ENCODE results near the gene ZNF282.

The ZNF282 gene

DNA sequence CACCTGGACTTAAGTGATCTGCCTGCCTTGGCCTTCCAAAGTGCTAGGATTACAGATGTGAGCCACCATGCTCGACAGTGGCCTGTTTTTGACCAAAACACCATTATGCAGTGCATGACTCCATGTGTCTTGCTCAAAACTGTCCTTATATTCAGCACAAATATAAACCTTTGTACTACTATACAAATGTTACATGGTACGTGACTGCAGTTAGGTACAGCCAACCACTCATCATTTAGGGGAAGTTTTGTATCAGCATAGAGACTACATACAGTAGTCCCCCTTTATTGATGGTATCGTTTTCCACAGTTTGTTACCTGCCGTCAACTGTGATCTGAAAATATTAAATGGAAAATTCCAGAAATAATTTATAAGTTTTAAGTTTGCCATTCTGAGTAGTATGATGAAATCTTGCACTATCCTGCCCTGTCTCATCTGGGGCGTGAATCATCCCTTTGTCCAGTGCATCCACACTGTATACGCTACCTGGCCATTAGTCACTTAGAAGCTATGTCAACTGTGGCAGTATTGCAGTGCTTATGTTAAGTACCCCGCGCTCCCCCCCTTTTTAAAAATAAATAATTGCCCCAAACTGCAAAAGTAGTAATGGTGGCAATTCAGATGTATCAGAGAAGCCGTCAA is 23.3 kb upstream of the ZNF282 start:
- ATAC-seq: no peak
- TF ChIP-seq ZNF565 (CRISPR knock-in tag; conservative IDR thresholded peaks at IDR 0.05; ENCODE audit: low read depth) (no peak), SNAI2 (CRISPR knock-in tag; IDR thresholded peaks at IDR 0.05) (no peak), OSR1 (CRISPR knock-in tag; IDR thresholded peaks at IDR 0.05) (no peak), ZNF8 (CRISPR knock-in tag; IDR thresholded peaks at IDR 0.05) (no peak), ZFP30 (CRISPR knock-in tag; IDR thresholded peaks at IDR 0.05) (no peak), ZFP3 (CRISPR knock-in tag; IDR thresholded peaks at IDR 0.05) (no peak)
- TF ChIP-seq, protein P1, sequence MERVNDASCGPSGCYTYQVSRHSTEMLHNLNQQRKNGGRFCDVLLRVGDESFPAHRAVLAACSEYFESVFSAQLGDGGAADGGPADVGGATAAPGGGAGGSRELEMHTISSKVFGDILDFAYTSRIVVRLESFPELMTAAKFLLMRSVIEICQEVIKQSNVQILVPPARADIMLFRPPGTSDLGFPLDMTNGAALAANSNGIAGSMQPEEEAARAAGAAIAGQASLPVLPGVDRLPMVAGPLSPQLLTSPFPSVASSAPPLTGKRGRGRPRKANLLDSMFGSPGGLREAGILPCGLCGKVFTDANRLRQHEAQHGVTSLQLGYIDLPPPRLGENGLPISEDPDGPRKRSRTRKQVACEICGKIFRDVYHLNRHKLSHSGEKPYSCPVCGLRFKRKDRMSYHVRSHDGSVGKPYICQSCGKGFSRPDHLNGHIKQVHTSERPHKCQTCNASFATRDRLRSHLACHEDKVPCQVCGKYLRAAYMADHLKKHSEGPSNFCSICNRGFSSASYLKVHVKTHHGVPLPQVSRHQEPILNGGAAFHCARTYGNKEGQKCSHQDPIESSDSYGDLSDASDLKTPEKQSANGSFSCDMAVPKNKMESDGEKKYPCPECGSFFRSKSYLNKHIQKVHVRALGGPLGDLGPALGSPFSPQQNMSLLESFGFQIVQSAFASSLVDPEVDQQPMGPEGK (CRISPR knock-in tag; IDR thresholded peaks at IDR 0.05; ENCODE audit: borderline replicate concordance): no peak
- TF ChIP-seq, protein P2, sequence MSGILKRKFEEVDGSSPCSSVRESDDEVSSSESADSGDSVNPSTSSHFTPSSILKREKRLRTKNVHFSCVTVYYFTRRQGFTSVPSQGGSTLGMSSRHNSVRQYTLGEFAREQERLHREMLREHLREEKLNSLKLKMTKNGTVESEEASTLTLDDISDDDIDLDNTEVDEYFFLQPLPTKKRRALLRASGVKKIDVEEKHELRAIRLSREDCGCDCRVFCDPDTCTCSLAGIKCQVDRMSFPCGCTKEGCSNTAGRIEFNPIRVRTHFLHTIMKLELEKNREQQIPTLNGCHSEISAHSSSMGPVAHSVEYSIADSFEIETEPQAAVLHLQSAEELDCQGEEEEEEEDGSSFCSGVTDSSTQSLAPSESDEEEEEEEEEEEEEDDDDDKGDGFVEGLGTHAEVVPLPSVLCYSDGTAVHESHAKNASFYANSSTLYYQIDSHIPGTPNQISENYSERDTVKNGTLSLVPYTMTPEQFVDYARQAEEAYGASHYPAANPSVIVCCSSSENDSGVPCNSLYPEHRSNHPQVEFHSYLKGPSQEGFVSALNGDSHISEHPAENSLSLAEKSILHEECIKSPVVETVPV (CRISPR knock-in tag; IDR thresholded peaks at IDR 0.05): no peak

DNA sequence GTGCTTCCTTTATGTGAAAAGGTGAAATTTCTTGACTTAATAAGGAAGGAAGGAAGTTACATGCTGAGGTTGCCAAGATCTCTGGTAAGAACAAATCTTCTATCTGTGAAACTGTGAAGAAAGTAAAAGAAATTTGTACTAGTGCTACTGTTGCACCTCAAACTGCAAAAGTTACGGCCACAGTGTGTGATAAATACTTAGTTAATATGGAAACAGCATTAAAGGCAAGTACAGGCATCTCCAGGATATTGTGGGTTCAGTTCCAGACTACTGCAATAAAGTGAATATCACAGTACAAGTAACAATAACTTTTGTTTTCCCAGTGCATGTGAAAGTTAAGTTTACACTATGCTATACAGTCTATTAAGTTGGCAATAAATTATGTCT is 22.8 kb upstream of the ZNF282 start:
- ATAC-seq: no peak
- TF ChIP-seq ZNF565 (CRISPR knock-in tag; conservative IDR thresholded peaks at IDR 0.05; ENCODE audit: low read depth): no peak
- no peak for TF ChIP-seq CSDC2 (CRISPR knock-in tag; IDR thresholded peaks at IDR 0.05)
- no peak for TF ChIP-seq TOX (CRISPR knock-in tag; IDR thresholded peaks at IDR 0.05; ENCODE audit: borderline replicate concordance)
- TF ChIP-seq, protein P1 (CRISPR knock-in tag; IDR thresholded peaks at IDR 0.05; ENCODE audit: borderline replicate concordance): no peak
- TF ChIP-seq ZFP3 (CRISPR knock-in tag; IDR thresholded peaks at IDR 0.05): no peak
- TF ChIP-seq BACH2 (CRISPR knock-in tag; IDR thresholded peaks at IDR 0.05; ENCODE audit: borderline replicate concordance): no peak
- no peak for TF ChIP-seq ZC3H10 (CRISPR knock-in tag; IDR thresholded peaks at IDR 0.05)

DNA sequence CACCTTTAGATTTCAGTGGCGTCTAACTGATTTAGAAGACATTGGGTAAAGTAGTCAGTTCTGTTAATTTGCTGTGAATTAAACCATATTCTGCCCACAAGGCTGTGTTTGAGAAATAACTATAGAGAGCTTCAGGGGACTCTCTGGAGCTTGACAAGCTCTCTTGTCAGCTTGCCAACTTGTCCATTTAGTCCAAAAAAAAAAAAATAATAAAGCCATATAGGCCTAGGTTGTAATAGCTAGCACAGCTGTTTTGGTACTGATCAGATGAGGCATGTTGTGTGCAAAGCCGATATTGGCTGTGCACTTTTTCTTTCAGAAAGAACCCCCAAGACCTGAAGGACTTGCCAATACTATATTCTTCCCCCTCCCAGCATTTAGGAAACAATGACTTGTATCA is 20.2 kb upstream of the ZNF282 start:
- peak; percentile 54; the same call in 2 of the 3 replicates for ATAC-seq
- TF ChIP-seq ISL1 (CRISPR knock-in tag; IDR thresholded peaks at IDR 0.05) (0 out of 2 replicates have a peak, but pooled peaks have one; percentile 48), ARNTL (CRISPR knock-in tag; IDR thresholded peaks at IDR 0.05; ENCODE audit: borderline replicate concordance, low read depth) (no peak), TCF4 (CRISPR knock-in tag; IDR thresholded peaks at IDR 0.05; ENCODE audit: borderline replicate concordance) (0 out of 2 replicates have a peak, but pooled peaks have one; percentile 29)

DNA sequence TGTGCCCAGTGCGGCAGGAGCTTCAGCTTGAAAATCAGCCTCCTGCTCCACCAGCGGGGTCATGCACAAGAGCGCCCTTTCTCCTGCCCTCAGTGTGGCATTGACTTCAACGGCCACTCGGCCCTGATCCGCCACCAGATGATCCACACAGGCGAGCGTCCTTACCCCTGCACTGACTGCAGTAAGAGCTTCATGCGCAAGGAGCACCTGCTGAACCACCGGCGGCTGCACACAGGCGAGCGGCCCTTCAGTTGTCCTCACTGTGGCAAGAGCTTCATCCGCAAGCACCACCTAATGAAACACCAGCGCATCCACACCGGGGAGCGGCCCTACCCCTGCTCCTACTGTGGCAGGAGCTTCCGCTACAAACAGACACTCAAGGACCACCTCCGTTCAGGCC is 16.1 kb upstream of the ZNF282 start:
- TF ChIP-seq PPARA (CRISPR knock-in tag; IDR thresholded peaks at IDR 0.05; ENCODE audit: borderline replicate concordance): no peak
- TF ChIP-seq ARNTL (CRISPR knock-in tag; IDR thresholded peaks at IDR 0.05; ENCODE audit: borderline replicate concordance, low read depth): no peak
- no peak for TF ChIP-seq ZC3H10 (CRISPR knock-in tag; IDR thresholded peaks at IDR 0.05)
- no peak for TF ChIP-seq TOX (CRISPR knock-in tag; IDR thresholded peaks at IDR 0.05; ENCODE audit: borderline replicate concordance)
- TF ChIP-seq TCF4 (CRISPR knock-in tag; IDR thresholded peaks at IDR 0.05; ENCODE audit: borderline replicate concordance): no peak
- TF ChIP-seq ZNF8 (CRISPR knock-in tag; IDR thresholded peaks at IDR 0.05): no peak
- no peak for TF ChIP-seq GLIS3 (CRISPR knock-in tag; IDR thresholded peaks at IDR 0.05)
- no peak for TF ChIP-seq RARB (CRISPR knock-in tag; IDR thresholded peaks at IDR 0.05)
- TF ChIP-seq CSDC2 (CRISPR knock-in tag; IDR thresholded peaks at IDR 0.05): no peak
- TF ChIP-seq ESRRG (CRISPR knock-in tag; IDR thresholded peaks at IDR 0.05): no peak
- no peak for ATAC-seq

DNA sequence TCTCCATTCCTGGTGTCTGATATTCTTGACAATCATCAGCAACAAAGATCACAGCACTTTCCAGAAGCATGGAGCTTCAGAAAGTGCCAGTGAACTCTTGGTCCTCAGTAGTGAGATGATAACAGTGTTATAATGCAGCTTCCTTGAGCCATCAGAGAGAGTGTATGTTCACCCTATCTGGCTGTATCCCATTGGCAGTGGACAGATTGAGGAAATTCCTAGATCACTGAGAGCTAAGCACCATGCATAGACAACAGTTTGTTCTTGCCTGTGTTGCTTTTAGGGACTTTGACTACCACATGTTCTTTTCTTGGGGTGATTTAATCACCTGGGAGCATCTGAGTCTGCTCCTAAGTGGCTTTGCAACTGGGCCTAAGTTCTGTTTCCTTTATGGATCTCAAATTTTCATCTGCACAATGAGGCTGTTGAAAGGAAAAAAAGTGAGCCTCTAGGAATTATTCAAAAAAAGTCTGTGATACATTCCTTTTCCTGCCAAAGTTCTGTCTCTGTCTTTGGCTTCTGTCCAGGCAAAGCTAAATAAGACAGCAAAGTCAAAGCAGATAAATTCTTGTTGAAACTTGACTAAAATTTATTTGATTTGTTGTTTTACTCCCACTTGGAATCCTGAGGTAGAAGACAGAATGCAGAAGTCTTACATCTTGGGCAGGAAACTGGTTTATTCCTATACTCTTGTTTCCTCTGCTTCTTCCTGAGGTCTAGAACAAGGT is 14.5 kb upstream of the ZNF282 start:
- peak; percentile 85 for ATAC-seq
- no peak for TF ChIP-seq CSDC2 (CRISPR knock-in tag; IDR thresholded peaks at IDR 0.05)
- TF ChIP-seq ISL1 (CRISPR knock-in tag; IDR thresholded peaks at IDR 0.05): peak; percentile 53
- no peak for TF ChIP-seq GLIS3 (CRISPR knock-in tag; IDR thresholded peaks at IDR 0.05)
- no peak for TF ChIP-seq ARNTL (CRISPR knock-in tag; IDR thresholded peaks at IDR 0.05; ENCODE audit: borderline replicate concordance, low read depth)

All from SK-N-SH treated with all-trans-retinoic acid at 6 μM for 48 hours (cell line).